Body of pancreas (tissue), 4 donors: ENCODE data around the gene ARID1B. TPM values are rescaled to one million over a fixed set of nuclear protein-coding genes. Genes with fewer than 3 reads are reported as not detected.

Source experiments
- ATAC-seq: fragments of 150-250 bp; one replicate; pipeline ENCODE4 v1.9.1; 2016
- DNase-seq, 4 donors: peaks; one replicate each; pipeline ENCODE4 v3.0.0-alpha.2; 2019
- H3K27ac ChIP-seq, 4 donors: fragments of 200-600 bp; sonication (generic); 1 replicate in 3 of 4; 2 replicates in 1 of 4; pipeline versions ENCODE4 v1.5.1 to v1.6.1; 2016 to 2019; ENCODE audit warnings: mild to moderate bottlenecking in 1 of 4, mixed read lengths in 1 of 4, moderate library complexity in 1 of 4
- H3K27me3 ChIP-seq, 2 donors: fragments of 200-600 bp; sonication (generic); one replicate each; pipeline ENCODE4 v1.6.0; 2016; ENCODE audit warnings: mild to moderate bottlenecking in 1 of 2
- H3K36me3 ChIP-seq, 2 donors: fragments of 200-600 bp; sonication (generic); replicated peaks in 1 of 2; 2 replicates each; pipeline ENCODE4 v1.5.1; 2016; ENCODE audit warnings: low read depth in 2 of 2; ENCODE audit not compliant: insufficient read depth in 1 of 2
- H3K4me1 ChIP-seq: fragments of 200-600 bp; sonication (generic); one replicate; pipeline ENCODE4 v1.6.0; 2016
- H3K4me3 ChIP-seq, 2 donors: fragments of 200-600 bp; sonication (generic); 1 replicate in 1 of 2; 2 replicates in 1 of 2; pipeline ENCODE4 v1.5.1; 2016 to 2019
- H3K9me3 ChIP-seq, 3 donors: fragments of 200-600 bp; sonication (generic); 1 replicate in 2 of 3; 2 replicates in 1 of 3; pipeline ENCODE4 v1.5.1; 2016
- POLR2A ChIP-seq, 3 donors: fragments of 450-650 bp; IDR thresholded peaks; one replicate each; pipeline ENCODE4 v1.6.1; 2016; ENCODE audit warnings: antibody characterized with exemption in 3 of 3, mild to moderate bottlenecking in 2 of 3
- WGBS, 2 donors: methylation state at CpG; one replicate each; pipeline ENCODE4 v1.1.5; 2017; 5-methylcytosine and 5-hydroxymethylcytosine counted together
- intact Hi-C: fragments of 100-400 bp; cut with DNase I; formaldehyde crosslinking; loops from one replicate; pipeline ENCODE4 v1.15.1; 2023
- total RNA-seq, 2 donors: library from RNA; depleted of rRNA; stranded (reverse); fragments of >200 nt; gene quantifications; one replicate each; pipeline ENCODE4 v1.1.0, GENCODE V29; 2016
- TF ChIP-seq, protein P1 (sequence below), 7 experiments: fragments of 450-650 bp in 4 of 7; fragments of 200-600 bp in 3 of 7; sonication (generic) in 3 of 7; IDR thresholded peaks; one replicate each; pipeline ENCODE4 v1.5.1; 2016 to 2019; ENCODE audit warnings: antibody characterized with exemption in 7 of 7

The ARID1B gene
- total RNA-seq, 2 donors from 2014 or later, result 71.5 to 85.1 TPM

DNA sequence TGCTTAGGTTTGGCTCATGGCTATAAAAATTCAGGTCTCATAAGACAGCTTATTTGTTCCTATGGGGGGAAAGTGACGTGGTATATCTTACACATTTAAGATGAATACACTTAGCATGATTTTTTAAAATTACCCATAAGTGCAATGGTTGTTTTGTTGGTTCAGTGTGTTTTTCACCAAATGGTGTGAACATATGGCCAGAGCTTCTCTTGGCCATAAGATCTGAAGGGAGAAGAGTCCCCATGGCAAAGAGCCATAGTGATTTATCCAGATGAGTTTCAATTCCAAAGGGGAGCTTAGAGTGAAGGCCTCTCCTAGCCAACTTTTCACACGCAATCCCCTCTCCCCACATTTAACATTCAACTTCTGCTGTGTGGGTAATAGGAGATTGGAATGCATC, 438.5 kb downstream of the ARID1B start:
- no peak overlapping the region for H3K27ac ChIP-seq
- H3K9me3 ChIP-seq, result no peaks in the 10 kb centered on the region
- H3K36me3 ChIP-seq, result no peaks in the 10 kb centered on the region
- ATAC-seq, result no peak
- intact Hi-C loops, result no loop called here
- no peak for DNase-seq
- peaks cover 11% of the 10 kb centered on the region for H3K4me1 ChIP-seq
- no peak overlapping the region for H3K4me3 ChIP-seq
- TF ChIP-seq, protein P1, sequence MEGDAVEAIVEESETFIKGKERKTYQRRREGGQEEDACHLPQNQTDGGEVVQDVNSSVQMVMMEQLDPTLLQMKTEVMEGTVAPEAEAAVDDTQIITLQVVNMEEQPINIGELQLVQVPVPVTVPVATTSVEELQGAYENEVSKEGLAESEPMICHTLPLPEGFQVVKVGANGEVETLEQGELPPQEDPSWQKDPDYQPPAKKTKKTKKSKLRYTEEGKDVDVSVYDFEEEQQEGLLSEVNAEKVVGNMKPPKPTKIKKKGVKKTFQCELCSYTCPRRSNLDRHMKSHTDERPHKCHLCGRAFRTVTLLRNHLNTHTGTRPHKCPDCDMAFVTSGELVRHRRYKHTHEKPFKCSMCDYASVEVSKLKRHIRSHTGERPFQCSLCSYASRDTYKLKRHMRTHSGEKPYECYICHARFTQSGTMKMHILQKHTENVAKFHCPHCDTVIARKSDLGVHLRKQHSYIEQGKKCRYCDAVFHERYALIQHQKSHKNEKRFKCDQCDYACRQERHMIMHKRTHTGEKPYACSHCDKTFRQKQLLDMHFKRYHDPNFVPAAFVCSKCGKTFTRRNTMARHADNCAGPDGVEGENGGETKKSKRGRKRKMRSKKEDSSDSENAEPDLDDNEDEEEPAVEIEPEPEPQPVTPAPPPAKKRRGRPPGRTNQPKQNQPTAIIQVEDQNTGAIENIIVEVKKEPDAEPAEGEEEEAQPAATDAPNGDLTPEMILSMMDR (IDR thresholded peaks at IDR 0.05), result no peak
- no peak for TF ChIP-seq POLR2A (IDR thresholded peaks at IDR 0.05)
- no peaks in the 10 kb centered on the region for H3K27me3 ChIP-seq
- 93 to 95% methylated on average over 2 of the region's 2 CpGs for WGBS, 2 donors

DNA sequence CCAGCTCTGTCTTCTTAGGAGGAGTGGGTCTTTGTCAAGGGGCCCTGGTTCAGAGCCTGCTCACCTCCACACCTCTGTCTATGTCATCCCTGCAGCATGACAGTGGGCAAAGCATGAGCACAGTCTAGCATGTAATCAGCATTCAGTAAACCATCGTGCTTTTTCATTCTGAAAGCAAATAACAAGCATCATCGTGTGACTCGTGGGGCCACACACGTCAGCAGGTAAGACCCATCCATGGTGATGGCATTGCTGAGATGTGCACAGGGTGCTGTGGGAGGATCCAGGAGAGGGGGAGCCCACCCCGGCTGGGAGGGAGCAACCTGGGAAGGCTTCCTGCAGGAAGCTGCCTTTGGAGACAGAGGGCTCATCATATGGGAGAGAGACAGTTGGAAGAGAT, 439.4 kb downstream of the ARID1B start:
- ATAC-seq (no peak), DNase-seq (no peak)
- Histone ChIP-seq H3K36me3 (no peaks in the 10 kb centered on the region), H3K27me3 (no peaks in the 10 kb centered on the region), H3K9me3 (no peaks in the 10 kb centered on the region), H3K27ac (no peak overlapping the region), H3K4me1 (peaks cover 5% of the 10 kb centered on the region), H3K4me3 (no peak overlapping the region)
- WGBS, 2 donors, result 83 to 92% methylated on average over 5 of the region's 5 CpGs
- TF ChIP-seq, protein P1 (IDR thresholded peaks at IDR 0.05), result no peak
- no peak for TF ChIP-seq POLR2A (IDR thresholded peaks at IDR 0.05)
- intact Hi-C loops, result no loop called here

DNA sequence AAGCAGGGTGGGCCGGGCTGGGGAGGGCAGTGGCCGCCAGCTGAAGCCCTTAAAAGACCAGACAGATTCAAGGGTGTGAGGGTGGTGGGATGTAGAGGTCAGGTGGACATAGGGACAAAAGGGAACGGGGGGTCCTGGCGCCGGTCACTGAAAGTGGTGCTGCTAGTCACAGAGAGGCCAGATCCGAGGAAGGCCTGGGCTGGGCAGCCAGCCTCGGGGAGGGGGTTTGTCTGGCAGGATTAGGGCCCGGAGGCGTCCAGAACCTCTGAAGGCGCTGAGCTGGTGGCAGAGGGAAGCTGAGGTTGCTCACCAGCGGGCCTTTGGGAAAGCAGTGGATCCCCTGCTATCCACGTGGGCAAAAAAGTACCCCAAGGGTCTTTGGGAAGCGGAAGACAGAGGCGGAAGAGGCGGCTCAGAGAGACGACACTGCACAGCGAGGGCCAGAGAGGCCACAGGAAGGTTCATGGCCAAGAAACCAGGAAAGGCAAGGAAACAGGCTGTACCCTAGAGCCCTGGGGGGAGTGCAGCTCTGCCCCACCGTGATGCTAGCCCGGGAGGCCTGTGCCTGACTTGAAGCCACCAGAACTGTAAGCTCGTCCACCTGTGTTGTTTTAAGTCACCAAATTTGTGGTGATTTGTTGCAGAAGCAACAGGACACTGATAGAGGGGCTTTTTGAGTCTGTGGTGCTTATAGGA, 440.2 kb downstream of the ARID1B start:
- intact Hi-C loops, result no loop called here

DNA sequence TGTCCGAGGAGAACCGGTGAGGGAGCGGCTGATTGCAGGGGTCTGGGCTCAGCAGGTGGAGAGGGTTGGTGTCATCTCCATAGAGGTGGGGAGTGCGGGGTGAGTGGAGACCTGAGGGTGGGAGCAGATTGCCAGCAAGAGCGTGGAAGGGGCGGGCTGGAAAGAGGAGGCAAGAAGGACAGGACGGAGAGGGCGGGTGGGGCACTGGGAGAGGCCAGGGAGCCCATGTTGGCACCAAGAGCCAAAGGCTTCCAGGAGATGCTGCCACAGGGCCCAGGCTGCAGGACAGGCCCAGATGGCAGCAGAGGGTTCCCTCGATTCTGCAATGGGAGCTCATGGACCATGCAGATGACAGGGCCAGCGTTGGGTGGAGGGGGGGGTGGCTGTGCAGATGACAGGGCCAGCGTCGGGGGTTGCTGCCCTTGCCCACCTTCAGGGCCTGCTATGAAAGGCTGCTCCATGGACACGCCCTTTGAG, 440.8 kb downstream of the ARID1B start:
- H3K27ac ChIP-seq, result no peak overlapping the region
- no peak for ATAC-seq
- intact Hi-C loops, result no loop called here
- H3K27me3 ChIP-seq, result no peaks in the 10 kb centered on the region
- no peaks in the 10 kb centered on the region for H3K36me3 ChIP-seq
- H3K4me1 ChIP-seq, result peaks cover 5% of the 10 kb centered on the region
- WGBS, 2 donors, result 89 to 95% methylated on average over 11 to 12 of the region's 13 CpGs
- TF ChIP-seq, protein P1 (IDR thresholded peaks at IDR 0.05), result no peak
- no peak for TF ChIP-seq POLR2A (IDR thresholded peaks at IDR 0.05)
- H3K9me3 ChIP-seq, result no peaks in the 10 kb centered on the region
- DNase-seq, result no peak
- H3K4me3 ChIP-seq, result no peak overlapping the region

More for the DNA sequence above, 440.2 kb downstream of the ARID1B start:
- no peak for DNase-seq
- H3K9me3 ChIP-seq, result no peaks in the 10 kb centered on the region
- no peaks in the 10 kb centered on the region for H3K36me3 ChIP-seq
- no peak for ATAC-seq
- peaks cover 5% of the 10 kb centered on the region for H3K4me1 ChIP-seq
- no peak overlapping the region for H3K4me3 ChIP-seq
- 87 to 92% methylated on average over 20 of the region's 20 CpGs for WGBS, 2 donors
- H3K27ac ChIP-seq, result no peak overlapping the region
- TF ChIP-seq POLR2A (IDR thresholded peaks at IDR 0.05), result no peak
- TF ChIP-seq, protein P1 (IDR thresholded peaks at IDR 0.05), result no peak
- no peaks in the 10 kb centered on the region for H3K27me3 ChIP-seq
